HepG2 (cell line): ENCODE results near the gene JPH2. TPM values are rescaled to one million over a fixed set of nuclear protein-coding genes. Genes with fewer than 3 reads are reported as not detected.

Experiments
- ATAC-seq: fragments of 200-7000 bp; cut with Tn5 transposase; 3 replicates; pipeline ENCODE4 v1.9.1; 2020; ENCODE audit warnings: mild to moderate bottlenecking, moderate library complexity
- BruUV-seq: library from RNA; stranded (reverse); fragments of 400-500 nt; replicated peaks from 2 replicates; lab custom pipeline; 2021; lab: Mats Ljungman, UMichigan
- CTCF ChIA-PET: fragments of 300-600 bp; formaldehyde crosslinking; extraction: SDS; loops from one replicate; lab custom pipeline; 2021; ENCODE audit warnings: low total read pairs, inconsistent platforms, low intra/inter-chr PET ratio; lab: Yijun Ruan, JAX
- POLR2A ChIA-PET: fragments of 350-600 bp; sonication (Branson Sonifier 250); formaldehyde crosslinking; loops from one replicate; lab custom pipeline; 2020; ENCODE audit warnings: antibody characterized with exemption, inconsistent platforms; lab: Yijun Ruan, JAX
- DNase-seq: peaks from one replicate; pipeline ENCODE4 v3.0.0-alpha.2; 2015; ENCODE audit warnings: low spot score
- FAIRE-seq: peaks from 3 replicates; lab custom pipeline; 2011; peaks lifted over from hg19 to GRCh38; lab: Jason Lieb, UNC
- H2AFZ ChIP-seq: one replicate; pipeline ENCODE4 v1.6.1; 2011; ENCODE audit warnings: low read length, inconsistent platforms
- H3K27ac ChIP-seq: fragments of 300-600 bp; 3 replicates; pipeline ENCODE4 v1.8.0; 2011; ENCODE audit warnings: mixed run types, mild to moderate bottlenecking, mixed read lengths, low read length, inconsistent platforms; ENCODE audit not compliant: insufficient read depth; ENCODE audit errors: extremely low read length
- H3K27me3 ChIP-seq, 2 experiments: fragments of 200-600 bp in 1 of 2; 2 replicates in 1 of 2; 3 replicates in 1 of 2; pipeline versions ENCODE4 v1.6.0 to v1.8.0; 2011; ENCODE audit warnings: low read length in 2 of 2, mild to moderate bottlenecking in 2 of 2, moderate library complexity in 2 of 2, inconsistent platforms in 1 of 2; ENCODE audit not compliant: insufficient read depth in 2 of 2, control insufficient read depth in 1 of 2
- H3K36me3 ChIP-seq, 2 experiments: fragments of 200-600 bp in 1 of 2; replicated peaks in 1 of 2; 2 replicates in 1 of 2; 3 replicates in 1 of 2; pipeline versions ENCODE4 v1.5.1 to v1.8.0; 2011; ENCODE audit warnings: low read length in 2 of 2, inconsistent platforms in 1 of 2; ENCODE audit not compliant: insufficient read depth in 2 of 2, control insufficient read depth in 1 of 2
- H3K4me1 ChIP-seq: 2 replicates; pipeline ENCODE4 v1.5.1; 2012; ENCODE audit warnings: low read length, inconsistent platforms; ENCODE audit not compliant: insufficient read depth
- H3K4me2 ChIP-seq: 2 replicates; pipeline ENCODE4 v1.6.0; 2011; ENCODE audit warnings: low read depth, low read length, inconsistent platforms
- H3K4me3 ChIP-seq, 3 experiments: fragments of 200-600 bp in 1 of 3; sonication (generic), shearing (Covaris generic) in 1 of 3; replicated peaks in 1 of 3; 2 replicates each; pipeline ENCODE4 v1.5.1; 2011 to 2016; ENCODE audit warnings: low read length in 3 of 3, inconsistent platforms in 2 of 3, low read depth in 2 of 3, mild to moderate bottlenecking in 2 of 3, control low read depth in 1 of 3, mixed read lengths in 1 of 3; ENCODE audit not compliant: insufficient read depth in 1 of 3
- H3K79me2 ChIP-seq: one replicate; pipeline ENCODE4 v1.6.1; 2011; ENCODE audit warnings: low read length, inconsistent platforms; ENCODE audit not compliant: insufficient read depth
- H3K9ac ChIP-seq: 2 replicates; pipeline ENCODE4 v1.6.0; 2011; ENCODE audit warnings: mild to moderate bottlenecking, low read depth, low read length, inconsistent platforms; ENCODE audit not compliant: insufficient read depth
- H3K9me3 ChIP-seq: 2 replicates; pipeline ENCODE4 v1.5.1; 2012; ENCODE audit warnings: mild to moderate bottlenecking, low read length
- H4K20me1 ChIP-seq: 2 replicates; pipeline ENCODE4 v1.6.0; 2011; ENCODE audit warnings: inconsistent platforms, mild to moderate bottlenecking, low read length, moderate library complexity; ENCODE audit not compliant: insufficient read depth
- ATF4 ChIP-seq, 2 experiments: fragments of 450-650 bp in 1 of 2; sonication (generic) in 1 of 2; formaldehyde crosslinking; IDR thresholded peaks; 2 replicates each; pipeline versions ENCODE4 v1.5.0 to v1.8.0; 2020 to 2022; ENCODE audit warnings: mild to moderate bottlenecking in 1 of 2, missing genetic modification reagents in 1 of 2
- BATF2 ChIP-seq: sonication (generic); formaldehyde crosslinking; IDR thresholded peaks from 2 replicates; pipeline ENCODE4 v1.8.0; 2022; ENCODE audit warnings: mild to moderate bottlenecking, missing genetic modification reagents, moderate library complexity
- CENPT ChIP-seq: sonication (generic); formaldehyde crosslinking; IDR thresholded peaks from 2 replicates; pipeline ENCODE4 v1.8.0; 2022; ENCODE audit warnings: low read depth, mild to moderate bottlenecking, moderate library complexity, missing genetic modification reagents
- CENPX ChIP-seq: sonication (generic); formaldehyde crosslinking; IDR thresholded peaks from 2 replicates; pipeline ENCODE4 v1.9.0; 2021; ENCODE audit warnings: mild to moderate bottlenecking, missing genetic modification reagents, moderate library complexity
- HDAC2 ChIP-seq: sonication (generic); formaldehyde crosslinking; IDR thresholded peaks from 2 replicates; pipeline ENCODE4 v1.4.0; 2020; ENCODE audit warnings: missing genetic modification reagents
- PLRG1 ChIP-seq: fragments of 450-650 bp; conservative IDR thresholded peaks from 2 replicates; pipeline ENCODE4 v1.6.1; 2016
- TAF15 ChIP-seq: fragments of 200-400 bp; formaldehyde crosslinking; IDR thresholded peaks from one replicate; pipeline ENCODE4 v1.6.1; 2018; ENCODE audit warnings: mild to moderate bottlenecking, low read depth, low read length; ENCODE audit not compliant: poor library complexity, severe bottlenecking
- TBP ChIP-seq: sonication (generic); formaldehyde crosslinking; IDR thresholded peaks from 2 replicates; pipeline ENCODE4 v1.5.0; 2020; ENCODE audit warnings: missing genetic modification reagents
- ZNF546 ChIP-seq: sonication (generic); formaldehyde crosslinking; conservative IDR thresholded peaks from 2 replicates; pipeline ENCODE4 v1.8.1; 2023; ENCODE audit warnings: mild to moderate bottlenecking, missing genetic modification reagents
- ZUFSP ChIP-seq: sonication (generic); formaldehyde crosslinking; IDR thresholded peaks from 2 replicates; pipeline ENCODE4 v1.9.0; 2021; ENCODE audit warnings: missing genetic modification reagents, mild to moderate bottlenecking, borderline replicate concordance
- WGBS: methylation state at CpG from one replicate; pipeline ENCODE4 v1.1.6; 2017; ENCODE audit warnings: low lambda C conversion rate; 5-methylcytosine and 5-hydroxymethylcytosine counted together
- in situ Hi-C: cut with HindIII; loops from 2 replicates; pipeline ENCODE4 v1.10.0; 2017; ENCODE audit warnings: low pct_unique_long_range_greater_than_20kb; ENCODE audit not compliant: extremely low pct_ligation_motif_present
- intact Hi-C: fragments of 100-400 bp; cut with micrococcal nuclease; formaldehyde crosslinking; loops from one replicate; pipeline ENCODE4 v1.10.0; 2022; ENCODE audit not compliant: unreplicated experiment
- polyA plus RNA-seq, 8 experiments: library from polyadenylated mRNA; depleted of rRNA in 3 of 8; stranded (reverse) in 7 of 8; unstranded in 1 of 8; fragments of >200 nt; fragmentation: Illumina TruSeq in 4 of 8; extraction: Trizol in 4 of 8; gene quantifications; 2 replicates each; pipeline versions ENCODE4 v1.2.1 to v1.2.3, GENCODE V29; 2011 to 2016; ENCODE audit warnings: low read depth in 4 of 8, missing spikeins in 1 of 8, mixed read lengths in 1 of 8; ENCODE audit not compliant: insufficient read depth in 1 of 8
- total RNA-seq, 5 experiments: library from RNA; depleted of rRNA; stranded (reverse); fragments of >200 nt; fragmentation: Illumina TruSeq; extraction: Trizol; gene quantifications; 2 replicates each; pipeline ENCODE4 v1.2.3, GENCODE V29; 2016; ENCODE audit warnings: low read depth in 1 of 5
- TF ChIP-seq, protein P1 (sequence below): sonication (generic); formaldehyde crosslinking; IDR thresholded peaks from 2 replicates; pipeline ENCODE4 v1.4.0; 2020; ENCODE audit warnings: missing genetic modification reagents
- TF ChIP-seq, protein P2 (sequence below): sonication (generic); IDR thresholded peaks from 2 replicates; pipeline ENCODE4 v1.6.1; 2016; ENCODE audit warnings: low read depth, borderline replicate concordance

The JPH2 gene
- total and polyA plus RNA-seq, 2 of the 13 experiments (the other 11 are each of a cell fraction or from before 2014, with no cell fraction given): 0.42 TPM; not detected in 1

GRCh38 chr20:44208770-44209169 is 21.8 kb upstream of the JPH2 start (continued):
- TF ChIP-seq HDAC2 (CRISPR knock-in tag) (peak; percentile 42; the same call in 1 of the 2 replicates), CENPX (CRISPR knock-in tag) (no peak), ATF4 (CRISPR knock-in tag; IDR thresholded peaks at IDR 0.05) (no peak), CENPT (CRISPR knock-in tag) (no peak), PLRG1 (no peak)
- TF ChIP-seq, protein P1, sequence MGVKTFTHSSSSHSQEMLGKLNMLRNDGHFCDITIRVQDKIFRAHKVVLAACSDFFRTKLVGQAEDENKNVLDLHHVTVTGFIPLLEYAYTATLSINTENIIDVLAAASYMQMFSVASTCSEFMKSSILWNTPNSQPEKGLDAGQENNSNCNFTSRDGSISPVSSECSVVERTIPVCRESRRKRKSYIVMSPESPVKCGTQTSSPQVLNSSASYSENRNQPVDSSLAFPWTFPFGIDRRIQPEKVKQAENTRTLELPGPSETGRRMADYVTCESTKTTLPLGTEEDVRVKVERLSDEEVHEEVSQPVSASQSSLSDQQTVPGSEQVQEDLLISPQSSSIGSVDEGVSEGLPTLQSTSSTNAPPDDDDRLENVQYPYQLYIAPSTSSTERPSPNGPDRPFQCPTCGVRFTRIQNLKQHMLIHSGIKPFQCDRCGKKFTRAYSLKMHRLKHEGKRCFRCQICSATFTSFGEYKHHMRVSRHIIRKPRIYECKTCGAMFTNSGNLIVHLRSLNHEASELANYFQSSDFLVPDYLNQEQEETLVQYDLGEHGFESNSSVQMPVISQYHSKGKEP (CRISPR knock-in tag): no peak

DNA sequence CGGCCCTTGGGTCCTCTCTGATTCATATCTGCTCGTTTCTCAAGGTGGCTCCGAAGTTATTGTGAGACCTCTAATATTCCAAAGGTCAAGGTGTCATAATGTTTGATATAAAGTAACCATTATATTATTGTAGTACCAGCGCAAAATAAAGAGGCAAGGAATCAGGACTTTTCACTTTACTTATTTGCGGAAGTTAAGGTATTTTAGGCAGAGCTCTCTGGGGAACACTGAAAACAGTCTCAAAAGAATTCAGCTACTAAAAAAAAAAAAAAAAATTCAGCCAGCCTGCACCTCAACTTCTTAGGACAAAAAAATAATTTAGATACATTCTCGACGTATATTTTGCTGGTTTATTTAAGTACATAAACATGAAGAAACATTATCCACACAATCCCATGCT is 21.2 kb upstream of the JPH2 start:
- no TSS peak for BruUV-seq
- Histone ChIP-seq H3K9me3 (no peaks in the 10 kb centered on the region), H3K9ac (peak overlapping the region; percentile 96), H3K4me3 (peak overlapping the region; percentile 91 to 96 (median 92); a peak in 5 of 6 replicates), H3K4me1 (peaks cover 67% of the 10 kb centered on the region), H3K27ac (peak overlapping the region; percentile 87), H3K27me3 (no peaks in the 10 kb centered on the region; a peak in 1 of 5 replicates), H4K20me1 (peaks cover 46% of the 10 kb centered on the region), H3K36me3 (peaks cover 8 to 18% of the 10 kb centered on the region in 2 experiments), H3K4me2 (peak overlapping the region; percentile 94), H2AFZ (no peak overlapping the region), H3K79me2 (peaks cover 80% of the 10 kb centered on the region)
- no peak for DNase-seq
- WGBS: 44% methylated on average over 7 of the region's 7 CpGs
- intact Hi-C loops (loop anchor here (10.0 kb wide), 2 partner anchors 483 to 543 kb away; partner anchors contain the start of genes GTSF1L and MYBL2), in situ Hi-C loops (no loop called here)
- CTCF ChIA-PET: interaction anchor here (0.6 kb wide), 1 partner anchor 16 kb away, joined by 3 read pairs; no protein-coding TSS in a partner anchor
- FAIRE-seq: no peak
- no peak for ATAC-seq
- no peak for TF ChIP-seq ZUFSP (CRISPR knock-in tag)
- no peak for TF ChIP-seq TAF15
- no peak for TF ChIP-seq ZNF546 (CRISPR knock-in tag)
- no peak for TF ChIP-seq BATF2 (CRISPR knock-in tag)
- no peak for TF ChIP-seq TBP (CRISPR knock-in tag)
- TF ChIP-seq, protein P2, sequence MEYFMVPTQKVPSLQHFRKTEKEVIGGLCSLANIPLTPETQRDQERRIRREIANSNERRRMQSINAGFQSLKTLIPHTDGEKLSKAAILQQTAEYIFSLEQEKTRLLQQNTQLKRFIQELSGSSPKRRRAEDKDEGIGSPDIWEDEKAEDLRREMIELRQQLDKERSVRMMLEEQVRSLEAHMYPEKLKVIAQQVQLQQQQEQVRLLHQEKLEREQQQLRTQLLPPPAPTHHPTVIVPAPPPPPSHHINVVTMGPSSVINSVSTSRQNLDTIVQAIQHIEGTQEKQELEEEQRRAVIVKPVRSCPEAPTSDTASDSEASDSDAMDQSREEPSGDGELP: no peak
- POLR2A ChIA-PET: no interaction called here
